Glutamatergic neuron (in vitro differentiated cells): Measurements from ENCODE around the gene PTOV1. TPM values are rescaled to one million over a fixed set of nuclear protein-coding genes. Genes with fewer than 3 reads are reported as not detected.
A peak's percentile ranks its signal among the peaks of the same experiment; 100 is the strongest.

ENCODE experiments used
- DNase-seq: peaks from one replicate; pipeline ENCODE4 v3.0.0; 2022
- H3K27ac Mint-ChIP-seq: one replicate; pipeline ENCODE4 v1.8.0; 2020; ENCODE audit warnings: mild to moderate bottlenecking, mixed read lengths, inconsistent platforms; ENCODE audit not compliant: unreplicated experiment
- H3K27me3 Mint-ChIP-seq: one replicate; pipeline ENCODE4 v1.8.0; 2020; ENCODE audit warnings: mild to moderate bottlenecking, moderate library complexity, mixed read lengths, inconsistent platforms; ENCODE audit not compliant: unreplicated experiment
- H3K36me3 Mint-ChIP-seq: one replicate; pipeline ENCODE4 v1.8.0; 2020; ENCODE audit warnings: mild to moderate bottlenecking, mixed read lengths, inconsistent platforms; ENCODE audit not compliant: unreplicated experiment
- H3K4me1 Mint-ChIP-seq: one replicate; pipeline ENCODE4 v1.8.0; 2020; ENCODE audit warnings: mild to moderate bottlenecking, low read depth, mixed read lengths, inconsistent platforms; ENCODE audit not compliant: unreplicated experiment
- H3K4me3 Mint-ChIP-seq: one replicate; pipeline ENCODE4 v1.8.0; 2020; ENCODE audit warnings: mild to moderate bottlenecking, mixed read lengths, inconsistent platforms; ENCODE audit not compliant: unreplicated experiment
- H3K9me3 Mint-ChIP-seq: one replicate; pipeline ENCODE4 v1.8.0; 2020; ENCODE audit warnings: mild to moderate bottlenecking, moderate library complexity, mixed read lengths, inconsistent platforms; ENCODE audit not compliant: unreplicated experiment
- CTCF ChIP-seq: fragments of 200-600 bp; sonication (generic); IDR thresholded peaks from one replicate; pipeline ENCODE4 v1.5.0; 2021; ENCODE audit not compliant: partially characterized antibody, unreplicated experiment
- total RNA-seq: library from RNA; stranded (reverse); fragmentation: NEBNext Ultra II Directional; extraction: Animal tissue kit (Norgen Biotek cat#: 25700); gene quantifications from one replicate; pipeline ENCODE4 v1.2.1, GENCODE V29; 2021; ENCODE audit not compliant: unreplicated experiment

PTOV1 gene
- total RNA-seq, 1 donor from 2014 or later: 342 TPM

- Mint-ChIP-seq H3K27ac (peak overlapping the region; percentile 55), H3K4me1 (peaks cover 4% of the 10 kb centered on the region), H3K36me3 (no peaks in the 10 kb centered on the region), H3K4me3 (no peak overlapping the region), H3K27me3 (peaks cover 13% of the 10 kb centered on the region), H3K9me3 (peaks cover 7% of the 10 kb centered on the region)
- no peak for DNase-seq
- TF ChIP-seq CTCF: no peak
Measured at GRCh38 chr19:49857838-49858087, 6.8 kb downstream of the PTOV1 start.

- Mint-ChIP-seq H3K36me3 (no peaks in the 10 kb centered on the region), H3K27me3 (peaks cover 11% of the 10 kb centered on the region), H3K9me3 (peaks cover 2% of the 10 kb centered on the region), H3K4me1 (peaks cover 2% of the 10 kb centered on the region), H3K27ac (peak overlapping the region; percentile 8), H3K4me3 (no peak overlapping the region)
- DNase-seq: no peak
- TF ChIP-seq CTCF: no peak
Measured at GRCh38 chr19:49858088-49858985, 7.4 kb downstream of the PTOV1 start.

GRCh38 chr19:49859682-49860335, 8.8 kb downstream of the PTOV1 start:
- Mint-ChIP-seq H3K27ac (no peak overlapping the region), H3K9me3 (peaks cover 8% of the 10 kb centered on the region), H3K27me3 (peaks cover 11% of the 10 kb centered on the region), H3K4me1 (no peaks in the 10 kb centered on the region), H3K4me3 (no peak overlapping the region), H3K36me3 (no peaks in the 10 kb centered on the region)
- no peak for DNase-seq
- no peak for TF ChIP-seq CTCF

- peaks cover 10% of the 10 kb centered on the region for H3K9me3 Mint-ChIP-seq
- H3K4me3 Mint-ChIP-seq: no peak overlapping the region
- no peak for DNase-seq
- peaks cover 12% of the 10 kb centered on the region for H3K27me3 Mint-ChIP-seq
- TF ChIP-seq CTCF: no peak
- H3K36me3 Mint-ChIP-seq: no peaks in the 10 kb centered on the region
- H3K4me1 Mint-ChIP-seq: no peaks in the 10 kb centered on the region
- H3K27ac Mint-ChIP-seq: no peak overlapping the region
Measured at GRCh38 chr19:49860336-49861102, 9.6 kb downstream of the PTOV1 start.
